IPS-18a (cell line): ENCODE results near the gene OR7G2.
"Not testable (repeated sequence)": the region's sequence is repeated elsewhere in the genome, so short reads cannot be mapped to it uniquely, and the experiment has no call there.

Source experiments
- H3K27ac ChIP-seq: one replicate; pipeline ENCODE4 v1.5.1; 2013; ENCODE audit warnings: low read length
- H3K27me3 ChIP-seq: one replicate; pipeline ENCODE4 v1.6.1; 2013; ENCODE audit warnings: mild to moderate bottlenecking, low read length; ENCODE audit not compliant: control insufficient read depth, insufficient read depth
- H3K36me3 ChIP-seq: one replicate; pipeline ENCODE4 v1.6.1; 2013; ENCODE audit warnings: low read depth, low read length; ENCODE audit not compliant: control insufficient read depth
- H3K4me1 ChIP-seq: one replicate; pipeline ENCODE4 v1.6.1; 2013; ENCODE audit warnings: low read depth, low read length; ENCODE audit not compliant: control insufficient read depth
- H3K4me3 ChIP-seq: one replicate; pipeline ENCODE4 v1.5.1; 2013; ENCODE audit warnings: low read length
- H3K9ac ChIP-seq: one replicate; pipeline ENCODE4 v1.6.1; 2013; ENCODE audit warnings: mild to moderate bottlenecking, low read length, moderate library complexity
- H3K9me3 ChIP-seq: one replicate; pipeline ENCODE4 v1.6.1; 2013; ENCODE audit warnings: low read depth, low read length; ENCODE audit not compliant: control insufficient read depth

OR7G2 gene

GRCh38 chr19:9071720-9072119 is 35.6 kb downstream of the OR7G2 start:
- not testable (repeated sequence) for H3K27me3 ChIP-seq, H3K27ac ChIP-seq, H3K9ac ChIP-seq, H3K9me3 ChIP-seq, H3K4me3 ChIP-seq, H3K36me3 ChIP-seq
- peaks cover 26% of the 10 kb centered on the region for H3K4me1 ChIP-seq

- no peaks in the 10 kb centered on the region for H3K36me3 ChIP-seq
- H3K9ac ChIP-seq, result no peak overlapping the region
- peaks cover 16% of the 10 kb centered on the region for H3K4me1 ChIP-seq
- H3K27me3 ChIP-seq, result no peaks in the 10 kb centered on the region
- peak overlapping the region; percentile 39 for H3K27ac ChIP-seq
- no peaks in the 10 kb centered on the region for H3K9me3 ChIP-seq
- no peak overlapping the region for H3K4me3 ChIP-seq
These were observed 37.2 kb downstream of the OR7G2 start for GRCh38 chr19:9070066-9070465.

- Histone ChIP-seq H3K27ac (no peak overlapping the region), H3K9ac (no peak overlapping the region), H3K9me3 (no peaks in the 10 kb centered on the region), H3K4me3 (no peak overlapping the region), H3K36me3 (no peaks in the 10 kb centered on the region), H3K4me1 (peaks cover 4% of the 10 kb centered on the region), H3K27me3 (no peaks in the 10 kb centered on the region)
These were observed 41.7 kb downstream of the OR7G2 start for GRCh38 chr19:9065457-9066014.

- H3K9me3 ChIP-seq, result no peaks in the 10 kb centered on the region
- no peaks in the 10 kb centered on the region for H3K27me3 ChIP-seq
- no peaks in the 10 kb centered on the region for H3K4me1 ChIP-seq
- H3K9ac ChIP-seq, result no peak overlapping the region
- no peaks in the 10 kb centered on the region for H3K36me3 ChIP-seq
- no peak overlapping the region for H3K27ac ChIP-seq
- H3K4me3 ChIP-seq, result no peak overlapping the region
These were observed 45.4 kb downstream of the OR7G2 start for GRCh38 chr19:9061879-9062278.

- H3K9ac ChIP-seq, result no peak overlapping the region
- H3K27me3 ChIP-seq, result no peaks in the 10 kb centered on the region
- H3K4me1 ChIP-seq, result no peaks in the 10 kb centered on the region
- H3K36me3 ChIP-seq, result no peaks in the 10 kb centered on the region
- no peaks in the 10 kb centered on the region for H3K9me3 ChIP-seq
- H3K27ac ChIP-seq, result no peak overlapping the region
- no peak overlapping the region for H3K4me3 ChIP-seq
These were observed 46.5 kb downstream of the OR7G2 start for GRCh38 chr19:9060564-9061340.

GRCh38 chr19:9058905-9059667 is 48.2 kb downstream of the OR7G2 start:
- H3K4me1 ChIP-seq, result peaks cover 11% of the 10 kb centered on the region

GRCh38 chr19:9057505-9058258 is 49.6 kb downstream of the OR7G2 start:
- no peaks in the 10 kb centered on the region for H3K9me3 ChIP-seq
- no peak overlapping the region for H3K9ac ChIP-seq
- H3K4me3 ChIP-seq, result no peak overlapping the region
- H3K27me3 ChIP-seq, result no peaks in the 10 kb centered on the region
- H3K36me3 ChIP-seq, result no peaks in the 10 kb centered on the region
- no peak overlapping the region for H3K27ac ChIP-seq
- H3K4me1 ChIP-seq, result peaks cover 11% of the 10 kb centered on the region

More at GRCh38 chr19:9058905-9059667, 48.2 kb downstream of the OR7G2 start:
- H3K4me3 ChIP-seq, result no peak overlapping the region
- no peaks in the 10 kb centered on the region for H3K9me3 ChIP-seq
- no peak overlapping the region for H3K27ac ChIP-seq
- H3K27me3 ChIP-seq, result no peaks in the 10 kb centered on the region
- H3K9ac ChIP-seq, result no peak overlapping the region
- no peaks in the 10 kb centered on the region for H3K36me3 ChIP-seq

GRCh38 chr19:9056131-9056530 is 51.1 kb downstream of the OR7G2 start:
- H3K27ac ChIP-seq, H3K9ac ChIP-seq, H3K9me3 ChIP-seq, H3K36me3 ChIP-seq, H3K4me3 ChIP-seq, H3K27me3 ChIP-seq: not testable (repeated sequence)
- H3K4me1 ChIP-seq, result peaks cover 11% of the 10 kb centered on the region

- Histone ChIP-seq H3K4me3 (peak overlapping the region; percentile 19), H3K27me3 (no peaks in the 10 kb centered on the region), H3K4me1 (peaks cover 11% of the 10 kb centered on the region), H3K36me3 (no peaks in the 10 kb centered on the region), H3K9me3 (no peaks in the 10 kb centered on the region), H3K9ac (peak overlapping the region; percentile 2), H3K27ac (no peak overlapping the region)
These were observed 52.5 kb downstream of the OR7G2 start for GRCh38 chr19:9054765-9055164.

- no peaks in the 10 kb centered on the region for H3K36me3 ChIP-seq
- H3K4me1 ChIP-seq, result peaks cover 11% of the 10 kb centered on the region
- no peaks in the 10 kb centered on the region for H3K27me3 ChIP-seq
- no peak overlapping the region for H3K4me3 ChIP-seq
- H3K9me3 ChIP-seq, result no peaks in the 10 kb centered on the region
- no peak overlapping the region for H3K27ac ChIP-seq
- no peak overlapping the region for H3K9ac ChIP-seq
These were observed 53.1 kb downstream of the OR7G2 start for GRCh38 chr19:9054207-9054606.

- not testable (repeated sequence) for H3K27me3 ChIP-seq, H3K36me3 ChIP-seq, H3K27ac ChIP-seq, H3K4me3 ChIP-seq, H3K9ac ChIP-seq, H3K9me3 ChIP-seq
- H3K4me1 ChIP-seq, result peaks cover 11% of the 10 kb centered on the region
These were observed 53.6 kb downstream of the OR7G2 start for GRCh38 chr19:9053674-9054073.
